Retina (tissue), 1 donor: ENCODE data around the gene ALDH1L2.
"Not testable (repeated sequence)": the region's sequence is repeated elsewhere in the genome, so short reads cannot be mapped to it uniquely, and the experiment has no call there.

Source experiments
- DNase-seq: peaks from one replicate; pipeline ENCODE4 v3.0.0-alpha.2; 2016

Gene ALDH1L2

DNA sequence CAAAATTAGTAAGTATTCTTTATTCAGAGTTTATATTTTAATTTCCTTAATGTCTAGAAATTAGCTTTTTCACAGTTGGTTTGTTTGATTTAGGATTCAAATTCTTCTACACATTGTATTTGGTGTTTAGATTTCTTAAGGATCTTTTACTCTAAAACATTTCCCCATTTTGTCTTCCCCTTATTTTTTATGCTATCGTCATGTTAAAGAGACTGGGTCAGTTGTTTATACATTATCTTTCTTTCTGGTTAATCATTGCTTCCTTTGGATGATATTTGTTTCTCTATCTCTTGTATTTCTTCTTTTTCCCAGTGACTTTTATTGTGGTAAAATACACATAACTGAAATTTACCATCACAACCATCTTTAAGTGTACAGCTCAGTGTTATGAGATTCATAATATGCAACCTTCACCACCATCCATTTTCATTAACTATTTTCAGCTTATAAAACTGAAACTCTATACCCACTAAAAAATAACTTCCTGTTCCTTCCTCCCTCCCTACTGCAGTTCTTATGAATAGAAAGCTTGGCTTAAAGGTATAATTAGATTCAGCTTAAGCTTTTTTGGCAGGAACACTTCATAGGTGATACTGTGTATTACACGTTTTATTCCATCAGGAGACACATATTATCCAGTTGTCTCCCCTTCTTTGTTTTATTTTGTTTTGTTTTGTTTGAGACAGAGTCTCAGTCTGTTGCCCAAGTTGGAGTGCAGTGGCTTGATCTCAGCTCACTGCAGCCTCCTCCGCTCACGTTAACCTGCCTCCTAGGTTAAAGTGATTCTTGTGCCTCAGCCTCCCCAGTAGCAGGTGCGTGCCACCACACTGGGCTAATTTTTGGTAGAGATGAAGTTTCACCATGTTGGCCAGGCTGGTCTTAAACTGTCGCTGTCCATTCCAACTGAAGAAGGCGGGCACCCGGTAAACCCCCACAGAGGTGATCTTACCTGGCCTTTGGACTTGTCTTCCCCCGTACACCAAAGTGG is 53.1 kb downstream of the ALDH1L2 start:
- DNase-seq, result no peak

DNA sequence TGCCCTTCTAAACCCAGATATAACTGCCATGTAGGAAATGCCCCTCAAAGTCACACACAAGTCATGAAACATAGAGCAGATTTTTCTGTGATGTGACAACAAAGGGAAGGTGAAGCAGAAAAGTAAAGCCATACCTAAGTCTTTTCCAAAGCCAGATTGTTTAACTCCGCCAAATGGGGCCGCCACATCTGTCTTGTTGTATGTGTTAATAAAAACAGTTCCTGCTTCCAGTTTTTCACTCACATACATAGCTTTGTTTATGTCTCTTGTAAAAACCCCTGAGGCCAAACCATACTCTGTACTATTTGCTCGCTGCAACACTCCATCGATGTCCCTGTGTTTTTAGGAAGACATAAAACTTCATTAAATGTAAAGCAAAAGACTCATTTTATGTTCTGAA is 57.8 kb downstream of the ALDH1L2 start:
- DNase-seq, result no peak

DNA sequence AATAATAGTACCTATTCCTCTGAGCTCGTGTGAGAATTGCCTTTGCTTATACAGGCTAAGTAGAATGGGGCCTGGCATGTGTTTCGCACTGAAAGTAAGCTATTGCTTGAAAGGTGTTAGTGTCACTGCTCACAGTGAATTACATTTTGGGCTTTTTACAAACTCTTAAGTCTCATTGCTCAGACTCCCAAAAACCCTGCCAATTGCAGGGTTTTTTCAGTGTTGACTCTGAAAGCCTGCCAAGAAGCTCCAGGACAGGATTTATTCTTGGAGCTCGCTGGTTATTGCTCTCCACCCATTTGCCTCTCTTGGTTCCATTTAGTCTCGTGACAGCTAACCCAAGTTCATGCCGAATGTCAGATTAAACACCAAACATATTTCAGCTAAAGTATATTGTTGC is 58.4 kb downstream of the ALDH1L2 start:
- DNase-seq, result no peak

DNA sequence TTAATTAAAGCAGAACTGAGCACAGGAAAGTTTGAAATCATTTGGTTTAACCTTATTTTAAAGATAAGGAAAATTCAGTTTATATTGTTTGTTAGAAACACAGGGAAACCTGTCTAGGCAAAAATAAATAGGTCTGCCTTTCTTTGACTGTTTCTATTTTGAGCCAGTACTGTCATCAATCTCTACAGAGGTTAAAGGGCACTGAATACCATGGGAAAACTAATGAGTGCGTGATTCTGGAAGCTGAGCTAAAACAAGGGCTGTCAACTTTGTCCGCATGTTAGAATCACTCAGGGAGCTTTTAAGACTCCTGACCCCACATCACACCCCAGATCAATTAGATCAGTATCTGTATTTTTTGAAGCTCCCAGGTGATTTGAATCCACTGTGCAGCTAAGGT is 59.3 kb downstream of the ALDH1L2 start:
- DNase-seq, result no peak

DNA sequence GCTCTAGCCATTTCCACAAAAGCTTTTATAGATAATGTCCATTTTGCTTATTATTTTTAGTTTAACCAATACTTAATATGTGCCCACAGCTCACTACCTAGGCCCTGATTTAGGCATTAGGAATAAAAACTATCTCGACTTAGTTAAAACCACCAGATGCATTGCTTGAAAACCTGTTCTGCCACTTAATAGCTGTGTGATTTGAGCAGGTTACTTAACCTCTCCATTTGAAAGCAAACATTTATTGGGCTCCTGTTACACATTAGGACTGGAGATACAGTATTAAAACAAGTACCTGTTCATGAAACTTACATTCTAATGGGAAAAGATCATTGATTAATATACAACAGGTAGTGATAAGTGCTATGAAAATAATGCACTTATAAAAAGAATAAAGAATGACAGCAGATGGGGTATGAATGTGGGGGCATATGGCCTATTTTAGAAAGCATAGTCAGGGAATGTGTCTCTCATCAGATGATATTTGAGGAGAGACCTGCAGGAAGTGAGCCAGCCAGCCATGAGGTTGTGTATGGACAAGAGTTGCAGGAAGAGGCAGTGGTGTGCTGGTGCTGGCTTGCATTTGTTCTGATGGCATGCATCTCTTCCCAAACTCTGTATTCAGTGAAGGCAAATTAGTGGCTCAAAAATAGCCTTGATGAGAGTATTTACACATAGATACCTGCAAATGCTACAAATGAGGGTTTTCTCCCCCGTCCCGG is 63.9 kb downstream of the ALDH1L2 start:
- DNase-seq, result no peak

DNA sequence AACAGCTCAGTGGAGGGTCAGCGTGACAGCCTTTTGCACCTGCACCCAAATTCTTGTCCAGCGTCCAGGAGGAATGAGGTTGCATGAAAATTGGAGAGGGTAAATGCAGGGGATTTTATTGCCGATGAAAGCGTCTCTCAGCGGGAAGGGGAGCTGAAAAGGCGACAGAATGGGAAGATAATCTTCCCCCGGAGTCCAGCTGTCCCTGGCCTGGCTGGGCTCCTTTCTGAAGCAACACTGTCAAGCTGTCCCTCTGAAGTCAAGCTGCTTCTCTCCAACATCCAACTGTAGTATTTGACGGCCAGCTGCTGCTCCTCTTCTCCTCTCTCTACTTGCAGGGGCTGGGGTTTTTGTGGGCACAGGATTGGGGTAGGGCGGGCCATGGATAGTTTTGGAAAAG is 65.5 kb downstream of the ALDH1L2 start:
- DNase-seq, result no peak

DNA sequence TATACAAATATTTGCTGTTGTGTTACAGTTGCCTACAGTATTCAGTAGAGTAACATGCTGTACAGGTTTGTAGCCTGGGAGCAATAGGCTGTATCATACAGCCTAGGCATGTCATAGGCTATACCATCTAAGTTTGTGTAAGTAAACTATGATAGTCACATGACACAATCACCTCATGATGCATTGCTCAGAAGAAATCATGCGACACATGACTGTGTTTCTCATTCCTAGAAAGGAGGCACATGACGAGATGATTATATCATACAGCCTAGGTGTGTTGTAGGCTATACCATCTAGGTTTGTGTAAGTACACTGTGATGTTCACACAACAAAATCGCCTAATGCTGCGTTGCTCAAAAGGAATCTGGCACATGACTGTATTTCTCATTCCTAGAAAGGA is 66.2 kb downstream of the ALDH1L2 start:
- DNase-seq, result no peak

DNA sequence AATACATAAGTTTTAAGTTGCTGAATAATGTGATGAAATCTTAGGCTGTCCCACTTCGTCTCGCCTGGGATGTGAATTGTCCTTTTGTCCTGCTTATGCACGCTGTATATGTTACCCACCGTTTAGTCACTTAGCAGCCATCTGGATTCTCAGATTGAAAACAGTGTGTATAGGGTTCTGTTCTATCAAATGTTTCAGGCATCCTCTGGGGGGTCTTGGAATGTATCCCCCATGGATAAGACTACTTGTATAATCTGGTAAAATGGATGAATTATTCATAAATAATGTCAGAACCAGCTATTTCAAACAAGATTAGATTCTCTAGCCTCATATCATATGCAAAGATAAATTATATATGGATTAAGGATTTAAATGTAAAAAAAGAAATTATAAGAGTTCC is 68.7 kb downstream of the ALDH1L2 start:
- no peak for DNase-seq

DNA sequence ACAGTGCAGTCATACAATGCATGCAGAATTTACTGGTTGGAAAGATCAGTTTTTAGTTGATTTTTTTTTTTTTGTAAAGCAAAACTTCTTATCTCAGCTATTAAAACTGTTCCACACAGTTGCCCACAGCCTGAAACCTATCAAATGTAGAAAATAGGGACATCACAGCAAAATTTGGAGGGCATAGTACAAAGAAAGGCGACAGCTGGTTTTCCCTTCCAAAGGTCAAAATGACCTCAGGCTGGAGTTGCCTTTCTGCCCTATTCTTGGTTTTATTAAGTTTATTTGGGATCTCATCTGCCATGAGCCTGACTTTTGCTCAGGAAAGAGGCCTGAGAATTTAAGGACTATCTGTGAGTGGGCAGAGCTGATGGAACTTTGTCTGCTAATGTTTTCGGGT is 69.7 kb downstream of the ALDH1L2 start:
- no peak for DNase-seq

DNA sequence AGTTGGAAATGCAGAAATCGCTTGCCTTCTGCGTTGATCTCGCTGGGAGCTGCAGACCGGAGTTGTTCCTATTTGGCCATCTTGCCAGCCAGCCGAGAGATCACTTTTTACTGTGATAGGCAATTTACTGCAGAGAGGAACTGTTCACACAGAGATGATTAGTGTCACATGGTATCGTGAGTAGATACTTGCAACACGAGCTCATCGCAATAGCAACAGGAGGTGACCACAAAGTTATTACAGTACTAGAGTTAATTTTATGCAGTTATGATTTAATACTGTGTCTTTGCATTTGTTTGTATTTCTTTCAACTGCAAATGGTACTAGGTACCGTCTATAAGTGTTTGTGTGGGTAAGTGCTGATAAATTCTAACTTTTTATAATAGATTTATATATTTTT is 70.4 kb downstream of the ALDH1L2 start:
- DNase-seq, result no peak

DNA sequence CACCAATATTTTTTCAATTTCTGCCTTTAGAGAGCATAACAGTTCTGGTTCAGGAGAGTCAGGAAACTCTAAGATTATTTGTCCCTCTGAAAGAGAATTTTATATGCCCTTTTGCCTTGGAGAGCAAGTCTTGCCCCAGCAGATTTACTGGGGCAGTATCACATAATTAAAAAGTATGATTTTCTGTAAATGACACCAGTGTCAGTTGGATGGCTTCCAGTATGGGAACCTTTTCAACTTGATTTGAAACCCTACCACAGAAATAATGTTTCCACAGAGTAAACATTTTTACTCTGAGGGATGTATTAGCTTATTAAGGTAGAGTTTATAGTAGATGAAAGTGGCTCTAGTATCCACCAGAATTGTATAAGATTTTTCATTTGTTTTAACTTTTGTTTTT is 82.8 kb downstream of the ALDH1L2 start:
- DNase-seq, result no peak

DNA sequence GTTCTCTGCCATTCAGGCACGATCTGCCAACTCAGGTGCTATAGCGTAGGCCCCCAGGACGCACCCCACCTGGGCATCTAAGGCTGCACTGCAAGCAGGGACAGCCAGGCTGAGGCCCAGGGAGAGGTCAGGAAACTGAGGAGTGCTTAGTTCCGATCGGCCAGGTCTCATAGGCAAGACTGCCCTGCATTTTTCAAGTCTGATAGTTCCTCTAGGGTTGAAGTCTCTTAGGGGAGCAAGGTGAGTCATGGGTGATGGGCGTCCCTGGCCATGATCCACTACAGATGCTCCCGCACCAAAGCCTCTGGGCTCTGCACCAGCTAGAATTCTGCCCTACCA is 84.9 kb downstream of the ALDH1L2 start:
- no peak for DNase-seq

DNA sequence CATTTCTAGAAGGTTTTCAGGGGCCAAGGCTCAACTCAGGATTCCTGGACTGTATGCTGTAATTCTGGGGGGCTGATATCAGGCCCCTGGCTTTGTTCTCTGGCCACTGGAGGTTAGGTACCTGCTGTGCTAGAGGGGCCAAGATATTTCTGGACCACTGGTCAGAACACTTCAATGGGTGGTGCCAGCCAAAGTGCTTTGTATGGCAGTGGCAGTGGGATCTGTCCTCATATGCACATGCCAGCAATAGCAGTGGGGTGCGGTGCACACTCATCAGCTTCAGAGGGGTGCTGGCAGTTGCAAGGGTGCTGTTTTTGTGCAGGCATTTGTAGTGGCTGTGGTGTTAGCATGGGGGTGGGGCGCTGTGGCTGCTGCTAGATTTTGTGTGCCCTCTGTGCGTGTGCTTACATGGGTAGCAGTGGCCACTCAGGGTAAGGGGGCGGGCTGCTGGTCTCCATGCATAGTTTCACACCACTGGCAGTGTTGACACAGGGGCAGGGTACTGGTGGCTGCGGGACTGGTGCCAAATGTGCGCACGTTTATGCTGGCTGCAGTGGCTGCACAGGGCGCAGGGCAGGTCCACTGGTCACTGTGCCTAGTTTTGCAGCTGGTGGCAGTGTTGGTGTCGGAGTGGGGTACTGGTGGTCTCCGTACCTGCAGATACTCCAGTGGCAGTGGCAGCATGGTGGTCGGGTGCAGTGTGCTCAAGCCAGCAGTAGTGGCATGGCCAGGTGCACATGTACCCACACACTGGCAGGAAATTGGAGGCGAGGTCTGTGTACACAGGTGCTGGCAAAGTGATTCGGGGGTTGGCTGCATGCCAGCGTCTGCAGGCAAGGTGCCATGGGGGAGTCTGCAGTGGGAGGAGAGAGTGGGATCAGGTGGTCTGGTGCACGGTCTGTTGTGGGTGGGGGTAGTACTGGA is 85.6 kb downstream of the ALDH1L2 start:
- DNase-seq, result no peak

DNA sequence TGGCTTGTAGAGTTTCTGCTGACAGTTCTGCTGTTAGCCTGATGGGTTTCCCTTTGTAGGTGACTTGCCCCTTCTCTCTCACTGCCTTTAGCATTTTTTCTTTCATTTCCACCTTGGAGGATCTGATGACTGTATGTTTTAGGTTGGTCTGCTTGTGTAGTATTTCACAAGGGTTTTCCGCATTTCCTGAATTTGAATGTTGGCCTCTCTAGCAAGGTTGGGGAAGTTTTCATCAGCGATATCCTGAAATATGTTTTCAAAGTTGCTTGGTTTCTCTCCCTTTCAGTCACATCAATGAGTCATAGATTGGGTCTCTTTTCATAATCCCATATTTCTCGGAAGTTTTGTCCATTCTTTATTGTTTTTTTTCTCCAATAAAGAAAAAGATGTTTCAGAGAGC is 86.7 kb downstream of the ALDH1L2 start:
- DNase-seq, result no peak

DNA sequence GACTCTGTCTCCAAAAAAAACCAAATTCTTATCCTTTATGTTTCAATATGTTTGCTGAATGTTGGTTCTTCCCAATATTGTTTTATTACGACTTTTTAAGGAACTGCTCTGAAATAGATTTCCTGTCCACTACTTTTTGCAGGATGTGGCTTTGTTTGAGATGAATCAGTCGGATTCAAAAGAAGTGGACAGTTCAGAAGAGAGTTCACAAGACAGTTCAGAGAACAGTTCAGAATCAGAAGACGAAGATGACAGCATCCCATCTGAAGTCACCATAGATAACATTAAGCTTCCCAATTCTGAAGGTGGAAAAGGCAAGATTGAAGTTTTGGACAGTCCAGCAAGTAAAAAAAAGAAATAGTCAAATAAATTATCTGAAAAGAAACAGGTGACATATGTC is 89.9 kb downstream of the ALDH1L2 start:
- DNase-seq, result no peak

DNA sequence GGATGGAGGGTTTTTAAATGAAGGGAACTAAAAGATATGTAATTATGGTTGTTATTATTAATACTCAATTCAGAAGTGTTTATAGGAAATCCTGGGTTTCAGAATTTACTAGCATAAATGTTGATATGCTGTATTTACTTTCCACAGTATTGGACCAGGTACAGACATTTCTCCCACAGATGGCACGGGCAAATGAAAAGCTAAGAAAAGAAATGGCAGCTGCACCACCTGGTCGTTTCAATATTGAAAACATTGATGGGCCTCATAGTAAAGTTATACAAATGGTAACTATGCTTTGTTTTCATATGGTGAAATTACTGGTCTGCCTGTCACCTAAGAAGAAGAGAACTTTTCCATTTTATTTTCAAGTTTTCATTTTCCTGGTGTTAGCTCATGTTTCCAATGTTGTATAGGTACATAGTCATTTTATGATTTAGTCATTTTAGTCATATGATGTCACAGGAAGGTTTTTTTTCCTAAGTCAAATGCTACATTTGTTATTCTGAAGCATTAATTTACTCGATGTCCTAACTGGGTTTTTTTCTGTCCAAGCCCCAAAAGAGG is 92.6 kb downstream of the ALDH1L2 start:
- DNase-seq, result no peak

DNA sequence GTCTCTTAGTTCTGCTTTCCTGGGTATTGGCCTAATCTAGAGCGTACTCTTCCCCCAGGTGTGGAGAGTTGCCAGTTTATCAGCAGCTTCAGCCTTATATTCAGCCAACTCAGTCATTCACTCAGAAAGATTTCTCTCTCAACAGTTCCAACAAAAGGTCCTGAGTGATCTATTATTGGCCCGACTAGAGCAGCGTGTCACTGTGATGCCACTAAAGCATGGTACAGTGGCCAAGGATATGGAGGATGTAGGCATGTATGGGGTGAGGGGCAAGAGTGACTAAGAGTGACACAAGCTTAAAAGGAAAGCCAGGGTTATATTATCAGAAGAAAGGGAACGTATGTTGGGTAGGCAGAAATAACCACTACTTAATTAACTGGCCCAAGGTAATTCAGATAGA is 93.3 kb downstream of the ALDH1L2 start:
- DNase-seq, result no peak

DNA sequence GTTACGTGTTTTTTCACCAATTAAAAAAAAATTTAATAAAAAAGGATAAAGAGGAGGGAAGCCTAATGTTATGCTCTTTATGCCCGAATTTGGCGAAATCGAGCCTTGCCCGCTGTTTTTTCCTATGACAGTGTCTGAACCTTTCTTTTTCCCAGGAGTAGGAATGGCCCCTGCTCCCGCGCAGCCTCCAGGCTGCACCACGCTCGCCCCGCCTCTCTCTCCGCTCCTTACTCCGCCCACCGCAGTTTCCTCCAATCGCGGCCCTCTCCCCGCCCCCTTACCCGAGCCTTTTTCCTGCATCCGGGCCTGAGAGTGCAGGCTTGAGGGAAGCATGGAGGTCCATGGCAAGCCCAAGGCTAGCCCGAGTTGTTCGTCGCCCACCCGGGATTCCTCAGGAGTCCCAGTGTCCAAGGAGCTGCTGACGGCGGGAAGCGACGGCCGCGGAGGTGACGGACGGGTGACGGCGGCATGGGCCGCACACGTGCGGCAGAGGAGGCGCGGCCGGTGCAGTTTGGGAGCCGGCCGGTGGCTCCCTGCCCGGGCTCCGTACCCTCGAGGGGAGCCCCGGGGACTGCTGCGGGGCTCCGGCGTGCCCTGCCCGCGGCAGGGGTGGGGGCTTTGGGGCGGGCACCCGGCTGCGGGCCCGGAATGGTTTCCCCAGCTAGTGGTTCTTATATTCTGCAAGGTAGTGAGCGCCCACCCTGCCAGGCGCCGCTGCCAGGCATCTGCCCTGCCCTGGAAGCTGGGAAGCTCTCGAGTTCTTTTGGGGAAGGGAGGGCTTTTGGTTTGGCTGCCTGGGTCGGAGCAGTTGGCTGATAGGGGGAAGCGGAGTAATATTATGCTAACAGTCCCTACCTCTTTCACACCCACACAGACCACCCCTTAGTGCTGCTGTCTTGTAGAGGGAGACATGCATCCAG is 98.0 kb downstream of the ALDH1L2 start, which contains the start of gene NOPCHAP1:
NOPCHAP1 (plus strand) TSS at position 295 of the 920 bp plus-strand sequence; CDS start at position 332, 37 bp downstream.
- peak; percentile 94 for DNase-seq

DNA sequence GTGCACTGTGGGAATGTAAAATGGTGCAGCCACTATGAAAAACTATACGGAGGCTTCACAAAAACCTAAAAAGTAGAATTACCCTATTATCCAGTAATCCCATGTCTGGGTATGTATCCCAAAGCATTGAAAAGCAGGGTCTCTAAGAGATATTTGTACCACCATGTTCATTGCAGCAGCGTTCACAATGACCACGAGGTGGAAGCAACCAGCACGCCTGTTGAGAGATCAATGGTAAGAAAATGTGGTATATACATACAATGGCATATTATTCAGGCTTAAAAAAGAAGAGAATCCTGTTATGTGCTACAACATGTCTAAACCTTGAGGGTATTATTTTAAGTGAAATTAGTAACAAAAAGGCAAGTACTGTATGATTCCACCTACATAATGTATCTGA is 99.1 kb downstream of the ALDH1L2 start:
- no peak for DNase-seq

DNA sequence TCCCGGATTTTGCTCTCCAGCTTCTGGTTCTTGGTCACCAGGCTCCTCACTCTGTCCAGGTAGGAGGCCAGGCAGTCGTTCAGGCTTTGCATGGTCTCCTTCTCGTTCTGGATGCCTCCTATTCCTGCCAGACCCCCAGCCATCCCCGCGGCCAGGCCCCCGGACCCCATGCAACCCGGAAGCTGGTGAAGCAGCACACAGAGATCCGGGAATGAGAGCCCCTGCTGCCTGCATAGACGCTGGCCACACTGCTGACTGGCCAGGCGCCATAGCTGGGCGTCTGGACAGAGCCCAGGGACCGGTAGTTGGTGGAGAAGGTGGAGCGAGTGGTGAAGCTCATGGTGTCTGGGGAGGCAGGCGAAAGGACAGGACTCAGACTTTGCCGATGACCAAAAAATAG is 106.6 kb downstream of the ALDH1L2 start:
- DNase-seq, result not testable (repeated sequence)

DNA sequence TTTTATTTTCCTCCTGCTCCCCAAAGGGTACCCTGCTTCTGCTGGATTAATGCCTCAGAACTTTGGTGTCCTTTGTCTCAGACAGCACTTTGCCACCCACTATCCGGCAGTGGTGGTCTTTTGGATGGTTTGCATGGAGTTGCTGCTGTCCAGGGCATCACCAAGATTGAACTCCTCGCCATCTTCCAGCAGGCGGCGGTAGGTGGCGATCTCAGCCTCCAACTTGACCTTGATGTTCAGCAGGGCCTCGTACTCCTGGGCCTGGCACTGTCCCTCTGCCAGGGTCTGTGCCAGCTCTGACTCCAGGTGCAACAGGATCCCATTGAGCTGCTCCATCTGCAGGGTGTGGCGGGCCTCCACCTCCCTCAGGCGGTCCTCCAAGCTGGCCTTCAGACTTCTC is 107.6 kb downstream of the ALDH1L2 start:
- no peak for DNase-seq
